D721Med (cell line): ENCODE measurements around the gene SCEL.

Experiments used
- DNase-seq: peaks from one replicate; pipeline ENCODE4 v3.0.0; 2011; ENCODE audit warnings: low spot score; ENCODE audit not compliant: insufficient read length
- FAIRE-seq: peaks from 2 replicates; lab custom pipeline; 2011; peaks lifted over from hg19 to GRCh38; lab: Jason Lieb, UNC
- CTCF ChIP-seq: IDR thresholded peaks from 2 replicates; pipeline ENCODE4 v1.5.1; 2012; ENCODE audit warnings: mild to moderate bottlenecking, control low read depth; ENCODE audit not compliant: insufficient read depth; ENCODE audit errors: missing control alignments

The SCEL gene

DNA sequence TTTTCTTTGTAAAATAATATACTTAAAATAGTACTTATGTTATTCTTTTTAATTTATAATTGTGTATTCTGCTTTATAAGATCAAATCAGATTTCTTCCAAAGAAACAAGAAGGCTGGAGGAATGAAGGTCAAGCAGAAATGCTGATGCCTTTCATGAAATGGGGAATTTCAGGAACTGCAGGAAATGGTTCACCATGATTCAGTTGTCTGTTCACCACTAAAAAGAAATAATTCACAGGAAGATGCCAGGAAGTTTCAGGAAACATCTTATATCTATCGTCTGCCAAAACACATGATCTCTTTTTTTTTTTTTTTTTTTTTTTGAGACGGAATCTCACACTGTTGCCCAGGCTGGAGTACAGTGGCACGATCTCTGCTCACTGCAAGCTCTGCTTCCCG, 15.7 kb upstream of the SCEL start:
- FAIRE-seq: no peak
- no peak for TF ChIP-seq CTCF
- no peak for DNase-seq

GRCh38 chr13:77521194-77521593, 14.3 kb upstream of the SCEL start:
- no peak for FAIRE-seq
- TF ChIP-seq CTCF: no peak
- DNase-seq: no peak

- TF ChIP-seq CTCF: no peak
- FAIRE-seq (no peak), DNase-seq (no peak)
Measured at GRCh38 chr13:77521595-77522367, 13.7 kb upstream of the SCEL start.

GRCh38 chr13:77522444-77522843, 13.1 kb upstream of the SCEL start:
- no peak for DNase-seq
- no peak for TF ChIP-seq CTCF
- no peak for FAIRE-seq

- no peak for DNase-seq
- no peak for TF ChIP-seq CTCF
- no peak for FAIRE-seq
Measured at GRCh38 chr13:77523386-77523785, 12.1 kb upstream of the SCEL start.

- no peak for TF ChIP-seq CTCF
- DNase-seq: no peak
- no peak for FAIRE-seq
Measured at GRCh38 chr13:77523834-77524728, 11.4 kb upstream of the SCEL start.
